Right lobe of liver (tissue), 6 donors: ENCODE data around the gene FAM174C. TPM values are rescaled to one million over a fixed set of nuclear protein-coding genes. Genes with fewer than 3 reads are reported as not detected.
A peak's percentile ranks its signal among the peaks of the same experiment; 100 is the strongest.

ENCODE experiments used
- ATAC-seq, 4 donors: fragments of 200-7000 bp; cut with Tn5 transposase; one replicate each; pipeline ENCODE4 v1.9.1; 2020; ENCODE audit warnings: mild to moderate bottlenecking in 4 of 4, moderate library complexity in 4 of 4
- DNase-seq, 3 donors: peaks; one replicate each; pipeline ENCODE4 v3.0.0-alpha.2; 2020
- H3K27ac ChIP-seq, 3 donors: fragments of 200-600 bp; one replicate each; pipeline ENCODE4 v1.8.0; 2022
- H3K27me3 ChIP-seq, 2 donors: fragments of 200-600 bp; one replicate each; pipeline ENCODE4 v1.8.0; 2022
- H3K36me3 ChIP-seq, 4 donors: fragments of 200-600 bp; sonication (generic) in 1 of 4; one replicate each; pipeline versions ENCODE4 v1.5.1 to v1.8.0; 2017 to 2022; ENCODE audit warnings: control low read depth in 1 of 4
- H3K4me1 ChIP-seq, 4 donors: fragments of 200-600 bp; sonication (generic) in 1 of 4; one replicate each; pipeline versions ENCODE4 v1.5.1 to v1.8.0; 2017 to 2022; ENCODE audit warnings: control low read depth in 1 of 4
- H3K4me3 ChIP-seq, 3 donors: fragments of 200-600 bp; one replicate each; pipeline ENCODE4 v1.8.0; 2022
- H3K9me3 ChIP-seq, 4 donors: fragments of 200-600 bp; sonication (generic) in 1 of 4; one replicate each; pipeline versions ENCODE4 v1.5.1 to v1.8.0; 2017 to 2022; ENCODE audit warnings: control low read depth in 1 of 4
- CTCF ChIP-seq, 4 donors: fragments of 200-600 bp in 3 of 4; fragments of 450-650 bp in 1 of 4; IDR thresholded peaks; one replicate each; pipeline versions ENCODE4 v1.5.1 to v1.8.0; 2016 to 2022; ENCODE audit warnings: antibody characterized with exemption in 4 of 4, mild to moderate bottlenecking in 2 of 4
- POLR2A ChIP-seq: fragments of 450-650 bp; IDR thresholded peaks from one replicate; pipeline ENCODE4 v1.6.1; 2017; ENCODE audit warnings: antibody characterized with exemption, mild to moderate bottlenecking
- WGBS: methylation state at CpG from one replicate; pipeline ENCODE4 v1.1.6; 2018; ENCODE audit warnings: low coverage, low lambda C conversion rate; ENCODE audit not compliant: insufficient coverage; ENCODE audit errors: missing lambda C conversion rate; 5-methylcytosine and 5-hydroxymethylcytosine counted together
- intact Hi-C, 2 donors: fragments of 100-400 bp; cut with DNase I; formaldehyde crosslinking; loops; one replicate each; pipeline versions ENCODE4 v1.11.2 to v1.14.1; 2022
- total RNA-seq, 6 experiments: library from RNA; depleted of rRNA in 2 of 6; stranded (reverse); fragments of >200 nt in 2 of 6; fragmentation: NEBNext Ultra II Directional in 3 of 6; extraction: Animal tissue kit (Norgen Biotek cat#: 25700) in 3 of 6; gene quantifications; one replicate each; pipeline versions ENCODE4 v1.1.0 to v1.2.4, GENCODE V29; 2016 to 2023
- donor health status: DM: no; HTN: yes; CAD: no.
- donor health status: DM: no; HTN: no; CAD: no.
- donor health status: DM: no; HTN: no; CAD: no.
- donor health status: DM: no; HTN: yes; CAD: no.
- donor health status: DM: no; HTN: yes; CAD: no.

FAM174C gene
- total RNA-seq, 6 experiments from 2014 or later = 34.0 to 103 (median 43.8) TPM

- Histone ChIP-seq H3K27ac (peak overlapping the region in 1 of 3 donors; percentile 92), H3K4me3 (peak overlapping the region in 1 of 3 donors; percentile 12), H3K4me1 (peaks cover 0 to 59% (median 21%) of the 10 kb centered on the region in 4 donors), H3K27me3 (no peaks in the 10 kb centered on the region), H3K36me3 (no peaks in the 10 kb centered on the region), H3K9me3 (no peaks in the 10 kb centered on the region)
- no peak for ATAC-seq
- intact Hi-C loops = no loop called here
- TF ChIP-seq CTCF (IDR thresholded peaks at IDR 0.05) (no peak), POLR2A (no peak)
- WGBS = 30% methylated on average over 9 of the region's 15 CpGs
- no peak for DNase-seq
Measured at GRCh38 chr19:1240925-1241324, 34.4 kb upstream of the FAM174C start.

- peak; percentile 47 to 55 (median 50) for ATAC-seq
- peak within 1 kb of the TSS; percentile 76 to 92 (median 91) for H3K27ac ChIP-seq
- peak within 1 kb of the TSS; percentile 96 to 97 (median 97) for H3K4me3 ChIP-seq
- H3K4me1 ChIP-seq = peaks cover 0 to 65% (median 24%) of the 10 kb centered on the region in 4 donors
- no peaks in the 10 kb centered on the region for H3K9me3 ChIP-seq
- under 1% methylated on average over 34 of the region's 79 CpGs for WGBS
- peak; percentile 96 to 97 (median 96) for DNase-seq
- intact Hi-C loops = no loop called here
- H3K36me3 ChIP-seq = no peaks in the 10 kb centered on the region
- no peaks in the 10 kb centered on the region for H3K27me3 ChIP-seq
- TF ChIP-seq POLR2A (peak; percentile 84), CTCF (IDR thresholded peaks at IDR 0.05) (no peak)
Measured at GRCh38 chr19:1241417-1242095, 33.8 kb upstream of the FAM174C start, which contains the start of gene ATP5F1D. ATP5F1D (plus strand) TSS chr19:1241751; CDS start chr19:1241851, 100 bp downstream.

- intact Hi-C loops = loop anchor here in 1 of 2 donors (1.0 kb wide), 1 partner anchor 23 kb away; no protein-coding TSS in a partner anchor
- Histone ChIP-seq H3K4me1 (peaks cover 0 to 73% (median 30%) of the 10 kb centered on the region in 4 donors), H3K4me3 (peak overlapping the region; percentile 8 to 40 (median 21)), H3K27me3 (no peaks in the 10 kb centered on the region), H3K9me3 (no peaks in the 10 kb centered on the region), H3K36me3 (no peaks in the 10 kb centered on the region), H3K27ac (peak overlapping the region; percentile 59 to 92 (median 66))
- WGBS = no CpG with 5 or more reads among the region's 33 CpGs
- TF ChIP-seq CTCF (IDR thresholded peaks at IDR 0.05) (peak; percentile 98 to 99 (median 98)), POLR2A (no peak)
- DNase-seq (peak; percentile 90 to 94 (median 94)), ATAC-seq (peak; percentile 48 to 58 (median 52))
Measured at GRCh38 chr19:1243768-1244692, 31.3 kb upstream of the FAM174C start.

GRCh38 chr19:1244693-1245451 lies 30.5 kb upstream of the FAM174C start:
- DNase-seq (peak; percentile 92 to 98 (median 96)), ATAC-seq (peak; percentile 33 to 63 (median 49))
- 6% methylated on average over 10 of the region's 31 CpGs for WGBS
- H3K9me3 ChIP-seq = no peaks in the 10 kb centered on the region
- peaks cover 0 to 73% (median 30%) of the 10 kb centered on the region in 4 donors for H3K4me1 ChIP-seq
- H3K36me3 ChIP-seq = peaks cover 0 to 2% (median 0%) of the 10 kb centered on the region in 4 donors
- H3K27me3 ChIP-seq = no peaks in the 10 kb centered on the region
- H3K27ac ChIP-seq = peak overlapping the region; percentile 59 to 92 (median 66)
- TF ChIP-seq POLR2A (no peak), CTCF (IDR thresholded peaks at IDR 0.05) (no peak)
- peak overlapping the region; percentile 8 to 40 (median 30) for H3K4me3 ChIP-seq
- intact Hi-C loops = loop anchor here in 1 of 2 donors (1.0 kb wide), 1 partner anchor 22 kb away; no protein-coding TSS in a partner anchor
